H1 (cell line): Measurements from ENCODE around the gene HAPLN3. TPM values are rescaled to one million over a fixed set of nuclear protein-coding genes. Genes with fewer than 3 reads are reported as not detected.
A peak's percentile ranks its signal among the peaks of the same experiment; 100 is the strongest.

Experiments
- CTCF ChIA-PET: fragments of 300-600 bp; sonication (Branson Sonifier 250); formaldehyde crosslinking; loops from one replicate; lab custom pipeline; 2021; ENCODE audit not compliant: partially characterized antibody; lab: Charles Lee
- POLR2A ChIA-PET: fragments of 300-600 bp; sonication (Branson Sonifier 250); formaldehyde crosslinking; loops from one replicate; lab custom pipeline; 2021; ENCODE audit warnings: inconsistent platforms; ENCODE audit not compliant: partially characterized antibody; lab: Charles Lee
- DNase-seq, 2 experiments: peaks; one replicate each; pipeline versions ENCODE4 v3.0.0 to v3.0.0-alpha.2; 2010 to 2022; ENCODE audit warnings: low spot score in 2 of 2, low read depth in 1 of 2, mixed read lengths in 1 of 2
- FAIRE-seq: peaks from 2 replicates; lab custom pipeline; 2011; peaks lifted over from hg19 to GRCh38; lab: Jason Lieb, UNC
- H2AFZ ChIP-seq: 2 replicates; pipeline ENCODE4 v1.8.1; 2012; ENCODE audit warnings: low read length, inconsistent platforms
- H2AK5ac ChIP-seq: 2 replicates; pipeline ENCODE4 v1.6.1; 2013; ENCODE audit warnings: low read depth, low read length
- H2BK120ac ChIP-seq: replicated peaks from 2 replicates; pipeline ENCODE3; 2013; ENCODE audit warnings: low read depth, low read length, inconsistent platforms
- H2BK12ac ChIP-seq: 2 replicates; pipeline ENCODE4 v1.6.1; 2013; ENCODE audit warnings: low read depth, low read length
- H2BK15ac ChIP-seq: 2 replicates; pipeline ENCODE4 v1.6.1; 2013; ENCODE audit warnings: low read length
- H2BK20ac ChIP-seq: 2 replicates; pipeline ENCODE4 v1.6.1; 2013; ENCODE audit warnings: low read length
- H2BK5ac ChIP-seq: 2 replicates; pipeline ENCODE4 v1.6.1; 2013; ENCODE audit warnings: low read depth, low read length
- H3K14ac ChIP-seq: 2 replicates; pipeline ENCODE4 v1.6.1; 2013; ENCODE audit warnings: inconsistent platforms; ENCODE audit not compliant: insufficient read length
- H3K18ac ChIP-seq: 2 replicates; pipeline ENCODE4 v1.6.1; 2013; ENCODE audit warnings: low read length; ENCODE audit errors: extremely low read depth
- H3K23ac ChIP-seq: 2 replicates; pipeline ENCODE4 v1.6.1; 2013; ENCODE audit warnings: inconsistent platforms; ENCODE audit not compliant: insufficient read length
- H3K23me2 ChIP-seq: 2 replicates; pipeline ENCODE4 v1.6.1; 2013; ENCODE audit warnings: low read depth, low read length
- H3K27ac ChIP-seq: 2 replicates; pipeline ENCODE4 v1.6.1; 2011; ENCODE audit warnings: low read depth, low read length, inconsistent platforms
- H3K27me3 ChIP-seq, 4 experiments: replicated peaks in 1 of 4; 1 replicate in 1 of 4; 2 replicates in 3 of 4; pipeline versions ENCODE4 v1.6.1 to v1.8.1; 2011 to 2013; ENCODE audit warnings: low read length in 3 of 4, mild to moderate bottlenecking in 3 of 4, inconsistent platforms in 2 of 4, mixed read lengths in 2 of 4, moderate library complexity in 1 of 4; ENCODE audit not compliant: control insufficient read depth in 3 of 4, insufficient read depth in 3 of 4; ENCODE audit errors: extremely low read depth in 1 of 4
- H3K36me3 ChIP-seq, 4 experiments: 2 replicates each; pipeline versions ENCODE4 v1.6.1 to v1.8.1; 2011 to 2013; ENCODE audit warnings: mild to moderate bottlenecking in 4 of 4, low read length in 3 of 4, moderate library complexity in 2 of 4, control low read depth in 1 of 4, inconsistent platforms in 1 of 4; ENCODE audit not compliant: insufficient read depth in 4 of 4, control insufficient read depth in 2 of 4
- H3K4ac ChIP-seq: replicated peaks from 2 replicates; pipeline ENCODE3; 2013; ENCODE audit warnings: low read length, low read depth, mixed read lengths, inconsistent platforms; ENCODE audit not compliant: insufficient read length
- H3K4me1 ChIP-seq, 4 experiments: replicated peaks in 1 of 4; 1 replicate in 1 of 4; 2 replicates in 3 of 4; pipeline versions ENCODE4 v1.6.1 to v1.8.1; 2011 to 2013; ENCODE audit warnings: low read length in 3 of 4, inconsistent platforms in 2 of 4, mixed read lengths in 1 of 4; ENCODE audit not compliant: insufficient read depth in 4 of 4, control insufficient read depth in 3 of 4
- H3K4me2 ChIP-seq, 2 experiments: 2 replicates each; pipeline versions ENCODE4 v1.6.1 to v1.8.1; 2011 to 2013; ENCODE audit warnings: low read depth in 2 of 2, low read length in 2 of 2, control low read depth in 1 of 2, inconsistent platforms in 1 of 2, mild to moderate bottlenecking in 1 of 2; ENCODE audit not compliant: insufficient read depth in 1 of 2
- H3K4me3 ChIP-seq, 4 experiments: fragments of 200-600, 300-600 bp in 1 of 4; sonication (generic), shearing (Covaris generic), sonication (Bioruptor Twin) in 1 of 4; 2 replicates each; pipeline versions ENCODE4 v1.5.1 to v1.8.1; 2011 to 2016; ENCODE audit warnings: low read length in 4 of 4, low read depth in 3 of 4, control low read depth in 2 of 4, inconsistent platforms in 2 of 4, mild to moderate bottlenecking in 2 of 4, mixed read lengths in 1 of 4, moderate library complexity in 1 of 4; ENCODE audit not compliant: insufficient read depth in 2 of 4; ENCODE audit errors: extremely low read depth in 1 of 4
- H3K56ac ChIP-seq: replicated peaks from 2 replicates; pipeline ENCODE3; 2013; ENCODE audit warnings: low read depth, mild to moderate bottlenecking, mixed read lengths, low read length, inconsistent platforms; ENCODE audit not compliant: insufficient read length
- H3K79me1 ChIP-seq: 2 replicates; pipeline ENCODE4 v1.6.1; 2013; ENCODE audit warnings: low read depth, low read length, control low read depth
- H3K79me2 ChIP-seq, 2 experiments: 2 replicates each; pipeline versions ENCODE4 v1.6.1 to v1.8.1; 2012 to 2013; ENCODE audit warnings: low read length in 2 of 2, mild to moderate bottlenecking in 2 of 2, inconsistent platforms in 1 of 2; ENCODE audit not compliant: insufficient read depth in 2 of 2, control insufficient read depth in 1 of 2
- H3K9ac ChIP-seq, 4 experiments: replicated peaks in 1 of 4; 1 replicate in 1 of 4; 2 replicates in 3 of 4; pipeline versions ENCODE4 v1.6.1 to v1.8.1; 2011 to 2013; ENCODE audit warnings: low read depth in 3 of 4, low read length in 3 of 4, control low read depth in 2 of 4, mild to moderate bottlenecking in 2 of 4, moderate library complexity in 2 of 4, inconsistent platforms in 1 of 4; ENCODE audit errors: extremely low read depth in 1 of 4
- H3K9me3 ChIP-seq, 2 experiments: 2 replicates each; pipeline versions ENCODE4 v1.6.1 to v1.8.1; 2012 to 2013; ENCODE audit warnings: mild to moderate bottlenecking in 2 of 2, moderate library complexity in 2 of 2, control low read depth in 1 of 2, inconsistent platforms in 1 of 2, low read depth in 1 of 2, low read length in 1 of 2, mixed read lengths in 1 of 2; ENCODE audit not compliant: insufficient read depth in 2 of 2
- H4K20me1 ChIP-seq, 2 experiments: replicated peaks in 1 of 2; 2 replicates each; pipeline versions ENCODE3 to v1.8.1; 2011 to 2013; ENCODE audit warnings: inconsistent platforms in 2 of 2, low read length in 2 of 2, mild to moderate bottlenecking in 1 of 2; ENCODE audit not compliant: insufficient read depth in 2 of 2, control insufficient read depth in 1 of 2
- H4K5ac ChIP-seq: 2 replicates; pipeline ENCODE4 v1.6.1; 2013; ENCODE audit warnings: low read length, low read depth, mixed read lengths, inconsistent platforms; ENCODE audit not compliant: insufficient read length
- H4K8ac ChIP-seq: 2 replicates; pipeline ENCODE4 v1.8.0; 2013; ENCODE audit warnings: mild to moderate bottlenecking, moderate library complexity, low read length, inconsistent platforms; ENCODE audit not compliant: insufficient read depth; ENCODE audit errors: extremely low read depth
- H4K91ac ChIP-seq: replicated peaks from 2 replicates; pipeline ENCODE3; 2013; ENCODE audit warnings: low read length, mixed read lengths, inconsistent platforms; ENCODE audit not compliant: insufficient read length
- CHD1 ChIP-seq: IDR thresholded peaks from 2 replicates; pipeline ENCODE4 v1.6.1; 2012; ENCODE audit warnings: low read depth, low read length, improper control_type of control experiment
- EZH2 ChIP-seq: fragments of 200-600 bp; sonication (generic); IDR thresholded peaks from 2 replicates; pipeline ENCODE4 v1.7.1; 2012; ENCODE audit warnings: low read depth, mild to moderate bottlenecking, moderate library complexity, low read length, inconsistent platforms; ENCODE audit not compliant: severe bottlenecking
- JUND ChIP-seq: IDR thresholded peaks from 2 replicates; pipeline ENCODE4 v1.6.1; 2011; ENCODE audit warnings: mild to moderate bottlenecking, improper control_type of control experiment, low read length
- KDM1A ChIP-seq: fragments of 200-600, 300-600 bp; sonication (generic); IDR thresholded peaks from 2 replicates; pipeline ENCODE4 v1.7.1; 2016; ENCODE audit warnings: mild to moderate bottlenecking, low read length, borderline replicate concordance
- POLR2AphosphoS5 ChIP-seq: IDR thresholded peaks from 2 replicates; pipeline ENCODE4 v1.6.1; 2011; ENCODE audit warnings: low read depth, low read length
- RAD21 ChIP-seq, 2 experiments: IDR thresholded peaks in 1 of 2; conservative IDR thresholded peaks in 1 of 2; 2 replicates each; pipeline ENCODE4 v1.6.1; 2011; ENCODE audit warnings: low read depth in 2 of 2, low read length in 2 of 2, improper control_type of control experiment in 1 of 2, inconsistent platforms in 1 of 2, mild to moderate bottlenecking in 1 of 2, moderate library complexity in 1 of 2
- RBBP5 ChIP-seq: IDR thresholded peaks from 2 replicates; pipeline ENCODE4 v1.7.1; 2012; ENCODE audit warnings: low read depth, mild to moderate bottlenecking, inconsistent platforms, low read length, moderate library complexity, borderline replicate concordance
- RNF2 ChIP-seq: fragments of 200-900, 300-1000 bp; sonication (generic); IDR thresholded peaks from 2 replicates; pipeline ENCODE4 v1.7.1; 2016; ENCODE audit warnings: borderline replicate concordance, low read depth, mild to moderate bottlenecking, antibody characterized with exemption, low read length; ENCODE audit not compliant: poor library complexity, severe bottlenecking; ENCODE audit errors: missing control alignments
- RXRA ChIP-seq: IDR thresholded peaks from 2 replicates; pipeline ENCODE4 v1.6.1; 2011; ENCODE audit warnings: low read depth, mild to moderate bottlenecking, low read length, moderate library complexity; ENCODE audit not compliant: insufficient read depth
- SIX5 ChIP-seq: IDR thresholded peaks from 2 replicates; pipeline ENCODE4 v1.6.1; 2011; ENCODE audit warnings: mild to moderate bottlenecking, low read depth, low read length
- SP4 ChIP-seq: IDR thresholded peaks from 2 replicates; pipeline ENCODE4 v1.6.1; 2012; ENCODE audit warnings: low read length, inconsistent platforms
- SRF ChIP-seq: IDR thresholded peaks from 2 replicates; pipeline ENCODE4 v1.6.1; 2011; ENCODE audit warnings: mild to moderate bottlenecking, low read depth, low read length, moderate library complexity
- WGBS, 2 experiments: shearing (Covaris generic) in 1 of 2; methylation state at CpG; one replicate each; pipeline versions ENCODE4 v1.1.6 to v1.1.7; 2013 to 2015; ENCODE audit warnings: low lambda C conversion rate in 2 of 2, mixed read lengths in 2 of 2, inconsistent platforms in 1 of 2, low coverage in 1 of 2, missing lambda C conversion rate in 1 of 2; ENCODE audit not compliant: insufficient replicate concordance in 2 of 2, insufficient coverage in 1 of 2, insufficient read length in 1 of 2; ENCODE audit errors: extremely low coverage in 1 of 2, missing lambda C conversion rate in 1 of 2; 5-methylcytosine and 5-hydroxymethylcytosine counted together
- polyA plus RNA-seq, 7 experiments: library from polyadenylated mRNA; depleted of rRNA in 3 of 7; stranded (reverse) in 5 of 7; unstranded in 2 of 7; fragments of >200 nt in 5 of 7; fragments of 200-250 nt in 2 of 7; gene quantifications; 1 replicate in 5 of 7; 2 replicates in 1 of 7; 4 replicates in 1 of 7; pipeline versions ENCODE4 v1.2.1 to v1.2.3, GENCODE V29; 2011 to 2013; ENCODE audit warnings: missing spikeins in 2 of 7, mixed read lengths in 2 of 7
- total RNA-seq: library from RNA; stranded (reverse); fragmentation: NEBNext Ultra II Directional; extraction: Animal tissue kit (Norgen Biotek cat#: 25700); gene quantifications from 2 replicates; pipeline ENCODE4 v1.2.1, GENCODE V29; 2021

Gene HAPLN3
- total and polyA plus RNA-seq, 2 of the 8 experiments (the other 6 are each of a cell fraction or from before 2014, with no cell fraction given) = 76.2 to 79.7 TPM

- H3K27ac ChIP-seq = no peak overlapping the region
- no peak overlapping the region for H4K91ac ChIP-seq
- no peaks in the 10 kb centered on the region for H3K36me3 ChIP-seq
- ChIA-PET POLR2A (interaction anchor here (1.1 kb wide), 1 partner anchor 22 kb away, joined by 3 read pairs; no protein-coding TSS in a partner anchor), CTCF (interaction anchor here (2.0 kb wide), 1 partner anchor 20 kb away, joined by 5 read pairs; no protein-coding TSS in a partner anchor)
- H4K20me1 ChIP-seq = no peaks in the 10 kb centered on the region
- no peak overlapping the region for H2AK5ac ChIP-seq
- H3K4me1 ChIP-seq = peaks cover 0 to 3% (median 0%) of the 10 kb centered on the region in 4 experiments; a peak in 1 of 7 replicates
- H3K14ac ChIP-seq = no peak overlapping the region
- H3K56ac ChIP-seq = no peak overlapping the region
- H2BK15ac ChIP-seq = no peak overlapping the region
- H3K23me2 ChIP-seq = no peaks in the 10 kb centered on the region
- DNase-seq = peak in 1 of 2 experiments; percentile 31
- no peak overlapping the region for H3K18ac ChIP-seq
- H3K79me1 ChIP-seq = no peaks in the 10 kb centered on the region
- no peak overlapping the region for H3K4ac ChIP-seq
- no peak overlapping the region for H3K23ac ChIP-seq
- no peaks in the 10 kb centered on the region for H3K9me3 ChIP-seq
- no peaks in the 10 kb centered on the region for H3K79me2 ChIP-seq
- no peak overlapping the region for H2BK12ac ChIP-seq
- no peak for TF ChIP-seq JUND
- no peak for TF ChIP-seq KDM1A
- no peak for TF ChIP-seq SP4
- no peak for TF ChIP-seq RAD21 (IDR thresholded peaks at IDR 0.05 in 1 of 2, conservative IDR thresholded peaks at IDR 0.05 in 1 of 2; ENCODE audit: low read depth in 2 of 2, low read length in 2 of 2)
- no peak for TF ChIP-seq EZH2
- TF ChIP-seq CHD1 = no peak
- no peak for TF ChIP-seq SIX5
- no peak for TF ChIP-seq SRF
- TF ChIP-seq RXRA = no peak
- TF ChIP-seq RNF2 = no peak
- TF ChIP-seq POLR2AphosphoS5 = no peak
- TF ChIP-seq RBBP5 = no peak
- H3K4me3 ChIP-seq = no peak overlapping the region
- no peak overlapping the region for H3K4me2 ChIP-seq
- no peak overlapping the region for H4K5ac ChIP-seq
- no peak overlapping the region for H2AFZ ChIP-seq
- H3K9ac ChIP-seq = no peak overlapping the region
- no peaks in the 10 kb centered on the region; a peak in 1 of 7 replicates for H3K27me3 ChIP-seq
- 87% methylated on average over 4 of the region's 4 CpGs; no CpG with 5 or more reads in 1 of the 2 experiments for WGBS, 2 experiments
- H2BK20ac ChIP-seq = no peak overlapping the region
- H2BK120ac ChIP-seq = no peak overlapping the region
- no peak overlapping the region for H2BK5ac ChIP-seq
- no peak overlapping the region for H4K8ac ChIP-seq
- no peak for FAIRE-seq
Observed at GRCh38 chr15:88918738-88919137, 23.4 kb upstream of the HAPLN3 start.
